HepG2 (cell line): ENCODE data around the gene USP30. TPM values are rescaled to one million over a fixed set of nuclear protein-coding genes. Genes with fewer than 3 reads are reported as not detected.

Experiments used
- AGO1 ChIP-seq: fragments of 200-400 bp; formaldehyde crosslinking; IDR thresholded peaks from 2 replicates; pipeline ENCODE4 v1.6.1; 2017; ENCODE audit warnings: mild to moderate bottlenecking, low read depth, low read length, moderate library complexity; ENCODE audit not compliant: poor library complexity, severe bottlenecking
- ASH2L ChIP-seq: fragments of 300-600, 200-600 bp; sonication (generic); IDR thresholded peaks from 2 replicates; pipeline ENCODE4 v1.7.0; 2017; ENCODE audit warnings: low read depth, mild to moderate bottlenecking, moderate library complexity, mixed read lengths, low read length; ENCODE audit not compliant: insufficient read length
- ETV6 ChIP-seq: sonication (generic); formaldehyde crosslinking; conservative IDR thresholded peaks from 2 replicates; pipeline ENCODE4 v1.4.0; 2020; ENCODE audit warnings: missing genetic modification reagents
- FOXA1 ChIP-seq, 2 experiments: fragments of 450-650 bp in 1 of 2; sonication (generic) in 1 of 2; formaldehyde crosslinking in 1 of 2; IDR thresholded peaks; 2 replicates each; pipeline versions ENCODE4 v1.4.0 to v1.6.1; 2016 to 2020; ENCODE audit warnings: missing genetic modification reagents in 1 of 2
- KLF6 ChIP-seq: IDR thresholded peaks from 2 replicates; pipeline ENCODE4 v1.8.0; 2016; ENCODE audit warnings: missing biosample characterization, missing genetic modification reagents
- PITX1 ChIP-seq: sonication (generic); formaldehyde crosslinking; IDR thresholded peaks from 2 replicates; pipeline ENCODE4 v1.5.1; 2020; ENCODE audit warnings: mild to moderate bottlenecking, missing genetic modification reagents
- RBM22 ChIP-seq: fragments of 200-400 bp; formaldehyde crosslinking; optimal IDR thresholded peaks from 2 replicates; pipeline ENCODE3; 2017; ENCODE audit warnings: mild to moderate bottlenecking, low read length, moderate library complexity
- REXO4 ChIP-seq: sonication (generic); formaldehyde crosslinking; IDR thresholded peaks from 2 replicates; pipeline ENCODE4 v1.8.0; 2022; ENCODE audit warnings: missing genetic modification reagents, mild to moderate bottlenecking, borderline replicate concordance
- ZBTB42 ChIP-seq: sonication (generic); formaldehyde crosslinking; IDR thresholded peaks from 2 replicates; pipeline ENCODE4 v1.5.0; 2020; ENCODE audit warnings: mild to moderate bottlenecking, missing genetic modification reagents
- ZNF225 ChIP-seq: sonication (generic); formaldehyde crosslinking; IDR thresholded peaks from 2 replicates; pipeline ENCODE4 v1.4.0; 2020; ENCODE audit warnings: mild to moderate bottlenecking, missing genetic modification reagents
- ZNF24 ChIP-seq: fragments of 450-650 bp; IDR thresholded peaks from 2 replicates; pipeline ENCODE4 v1.6.1; 2017; ENCODE audit warnings: antibody characterized with exemption, mild to moderate bottlenecking
- polyA plus RNA-seq, 8 experiments: library from polyadenylated mRNA; depleted of rRNA in 3 of 8; stranded (reverse) in 7 of 8; unstranded in 1 of 8; fragments of >200 nt; fragmentation: Illumina TruSeq in 4 of 8; extraction: Trizol in 4 of 8; gene quantifications; 2 replicates each; pipeline versions ENCODE4 v1.2.1 to v1.2.3, GENCODE V29; 2011 to 2016; ENCODE audit warnings: low read depth in 4 of 8, missing spikeins in 1 of 8, mixed read lengths in 1 of 8; ENCODE audit not compliant: insufficient read depth in 1 of 8
- total RNA-seq, 5 experiments: library from RNA; depleted of rRNA; stranded (reverse); fragments of >200 nt; fragmentation: Illumina TruSeq; extraction: Trizol; gene quantifications; 2 replicates each; pipeline ENCODE4 v1.2.3, GENCODE V29; 2016; ENCODE audit warnings: low read depth in 1 of 5
- TF ChIP-seq, protein P1 (sequence below), 2 experiments: sonication (generic) in 1 of 2; formaldehyde crosslinking in 1 of 2; IDR thresholded peaks; 2 replicates each; pipeline versions ENCODE4 v1.6.1 to v1.9.0; 2014 to 2022; ENCODE audit warnings: antibody characterized with exemption in 1 of 2, borderline replicate concordance in 1 of 2, inconsistent platforms in 1 of 2, low read depth in 1 of 2, missing genetic modification reagents in 1 of 2
- TF ChIP-seq, protein P2 (sequence below): sonication (generic); formaldehyde crosslinking; conservative IDR thresholded peaks from 2 replicates; pipeline ENCODE4 v1.4.0; 2020; ENCODE audit warnings: mild to moderate bottlenecking, missing genetic modification reagents, moderate library complexity
- TF ChIP-seq, protein P3 (sequence below): sonication (generic); IDR thresholded peaks from 2 replicates; pipeline ENCODE4 v1.6.1; 2016; ENCODE audit warnings: low read depth, borderline replicate concordance
- TF ChIP-seq, protein P4 (sequence below): sonication (generic); formaldehyde crosslinking; IDR thresholded peaks from 2 replicates; pipeline ENCODE4 v1.4.0; 2020; ENCODE audit warnings: missing genetic modification reagents

The USP30 gene
- total and polyA plus RNA-seq, 2 of the 13 experiments (the other 11 are each of a cell fraction or from before 2014, with no cell fraction given): 11.2 to 20.8 TPM

DNA sequence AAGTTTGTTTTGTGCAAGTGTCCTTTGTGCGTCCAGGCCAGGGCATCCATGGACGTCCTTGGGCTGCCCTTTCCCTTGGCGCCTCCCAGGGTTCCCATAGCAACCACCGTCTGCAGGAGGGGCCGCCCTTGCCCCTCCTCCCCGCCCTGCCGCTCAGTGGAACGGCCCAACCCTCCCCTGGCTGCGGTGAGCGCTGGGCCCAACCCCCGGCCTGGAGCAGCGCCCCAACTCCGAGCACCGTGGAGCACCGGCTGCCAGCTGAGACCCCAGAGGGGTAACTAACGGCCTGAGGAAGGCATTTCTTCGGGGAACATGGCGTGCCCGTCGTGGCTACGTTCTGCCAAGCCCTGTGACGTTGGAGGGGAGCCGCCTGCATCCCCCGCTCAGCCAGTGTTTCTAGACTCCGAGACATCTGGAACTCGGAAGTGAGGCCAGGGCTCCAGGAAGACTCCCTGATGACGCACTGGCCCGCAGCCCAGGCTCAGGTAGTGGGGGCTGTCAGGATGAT lies 58.7 kb downstream of the USP30 start (continued):
- TF ChIP-seq, protein P1, sequence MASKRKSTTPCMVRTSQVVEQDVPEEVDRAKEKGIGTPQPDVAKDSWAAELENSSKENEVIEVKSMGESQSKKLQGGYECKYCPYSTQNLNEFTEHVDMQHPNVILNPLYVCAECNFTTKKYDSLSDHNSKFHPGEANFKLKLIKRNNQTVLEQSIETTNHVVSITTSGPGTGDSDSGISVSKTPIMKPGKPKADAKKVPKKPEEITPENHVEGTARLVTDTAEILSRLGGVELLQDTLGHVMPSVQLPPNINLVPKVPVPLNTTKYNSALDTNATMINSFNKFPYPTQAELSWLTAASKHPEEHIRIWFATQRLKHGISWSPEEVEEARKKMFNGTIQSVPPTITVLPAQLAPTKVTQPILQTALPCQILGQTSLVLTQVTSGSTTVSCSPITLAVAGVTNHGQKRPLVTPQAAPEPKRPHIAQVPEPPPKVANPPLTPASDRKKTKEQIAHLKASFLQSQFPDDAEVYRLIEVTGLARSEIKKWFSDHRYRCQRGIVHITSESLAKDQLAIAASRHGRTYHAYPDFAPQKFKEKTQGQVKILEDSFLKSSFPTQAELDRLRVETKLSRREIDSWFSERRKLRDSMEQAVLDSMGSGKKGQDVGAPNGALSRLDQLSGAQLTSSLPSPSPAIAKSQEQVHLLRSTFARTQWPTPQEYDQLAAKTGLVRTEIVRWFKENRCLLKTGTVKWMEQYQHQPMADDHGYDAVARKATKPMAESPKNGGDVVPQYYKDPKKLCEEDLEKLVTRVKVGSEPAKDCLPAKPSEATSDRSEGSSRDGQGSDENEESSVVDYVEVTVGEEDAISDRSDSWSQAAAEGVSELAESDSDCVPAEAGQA (IDR thresholded peaks at IDR 0.05; ENCODE audit: low read depth): peak; percentile 69; the same call in 1 of the 2 replicates
- TF ChIP-seq, protein P1 (CRISPR knock-in tag; IDR thresholded peaks at IDR 0.05; ENCODE audit: borderline replicate concordance): no peak
- peak; percentile 51 for TF ChIP-seq AGO1
- TF ChIP-seq ZBTB42 (CRISPR knock-in tag): peak; percentile 86
- TF ChIP-seq FOXA1 (IDR thresholded peaks at IDR 0.05): no peak
- TF ChIP-seq FOXA1 (CRISPR knock-in tag; IDR thresholded peaks at IDR 0.05): no peak
- TF ChIP-seq REXO4 (CRISPR knock-in tag): no peak
- TF ChIP-seq KLF6 (CRISPR knock-in tag): peak; percentile 59; the same call in 1 of the 2 replicates
- peak; percentile 65; the same call in 1 of the 2 replicates for TF ChIP-seq ETV6
- TF ChIP-seq RBM22: peak; percentile 83
- TF ChIP-seq PITX1 (CRISPR knock-in tag): peak; percentile 16; the same call in 1 of the 2 replicates
- TF ChIP-seq, protein P2, sequence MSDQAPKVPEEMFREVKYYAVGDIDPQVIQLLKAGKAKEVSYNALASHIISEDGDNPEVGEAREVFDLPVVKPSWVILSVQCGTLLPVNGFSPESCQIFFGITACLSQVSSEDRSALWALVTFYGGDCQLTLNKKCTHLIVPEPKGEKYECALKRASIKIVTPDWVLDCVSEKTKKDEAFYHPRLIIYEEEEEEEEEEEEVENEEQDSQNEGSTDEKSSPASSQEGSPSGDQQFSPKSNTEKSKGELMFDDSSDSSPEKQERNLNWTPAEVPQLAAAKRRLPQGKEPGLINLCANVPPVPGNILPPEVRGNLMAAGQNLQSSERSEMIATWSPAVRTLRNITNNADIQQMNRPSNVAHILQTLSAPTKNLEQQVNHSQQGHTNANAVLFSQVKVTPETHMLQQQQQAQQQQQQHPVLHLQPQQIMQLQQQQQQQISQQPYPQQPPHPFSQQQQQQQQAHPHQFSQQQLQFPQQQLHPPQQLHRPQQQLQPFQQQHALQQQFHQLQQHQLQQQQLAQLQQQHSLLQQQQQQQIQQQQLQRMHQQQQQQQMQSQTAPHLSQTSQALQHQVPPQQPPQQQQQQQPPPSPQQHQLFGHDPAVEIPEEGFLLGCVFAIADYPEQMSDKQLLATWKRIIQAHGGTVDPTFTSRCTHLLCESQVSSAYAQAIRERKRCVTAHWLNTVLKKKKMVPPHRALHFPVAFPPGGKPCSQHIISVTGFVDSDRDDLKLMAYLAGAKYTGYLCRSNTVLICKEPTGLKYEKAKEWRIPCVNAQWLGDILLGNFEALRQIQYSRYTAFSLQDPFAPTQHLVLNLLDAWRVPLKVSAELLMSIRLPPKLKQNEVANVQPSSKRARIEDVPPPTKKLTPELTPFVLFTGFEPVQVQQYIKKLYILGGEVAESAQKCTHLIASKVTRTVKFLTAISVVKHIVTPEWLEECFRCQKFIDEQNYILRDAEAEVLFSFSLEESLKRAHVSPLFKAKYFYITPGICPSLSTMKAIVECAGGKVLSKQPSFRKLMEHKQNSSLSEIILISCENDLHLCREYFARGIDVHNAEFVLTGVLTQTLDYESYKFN (CRISPR knock-in tag): peak; percentile 65
- TF ChIP-seq ZNF24: no peak
- TF ChIP-seq ASH2L: peak; percentile 69
- TF ChIP-seq ZNF225: no peak; the same call in 1 of the 2 replicates
- TF ChIP-seq, protein P3, sequence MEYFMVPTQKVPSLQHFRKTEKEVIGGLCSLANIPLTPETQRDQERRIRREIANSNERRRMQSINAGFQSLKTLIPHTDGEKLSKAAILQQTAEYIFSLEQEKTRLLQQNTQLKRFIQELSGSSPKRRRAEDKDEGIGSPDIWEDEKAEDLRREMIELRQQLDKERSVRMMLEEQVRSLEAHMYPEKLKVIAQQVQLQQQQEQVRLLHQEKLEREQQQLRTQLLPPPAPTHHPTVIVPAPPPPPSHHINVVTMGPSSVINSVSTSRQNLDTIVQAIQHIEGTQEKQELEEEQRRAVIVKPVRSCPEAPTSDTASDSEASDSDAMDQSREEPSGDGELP: peak; percentile 71; the same call in 1 of the 2 replicates
- TF ChIP-seq, protein P4, sequence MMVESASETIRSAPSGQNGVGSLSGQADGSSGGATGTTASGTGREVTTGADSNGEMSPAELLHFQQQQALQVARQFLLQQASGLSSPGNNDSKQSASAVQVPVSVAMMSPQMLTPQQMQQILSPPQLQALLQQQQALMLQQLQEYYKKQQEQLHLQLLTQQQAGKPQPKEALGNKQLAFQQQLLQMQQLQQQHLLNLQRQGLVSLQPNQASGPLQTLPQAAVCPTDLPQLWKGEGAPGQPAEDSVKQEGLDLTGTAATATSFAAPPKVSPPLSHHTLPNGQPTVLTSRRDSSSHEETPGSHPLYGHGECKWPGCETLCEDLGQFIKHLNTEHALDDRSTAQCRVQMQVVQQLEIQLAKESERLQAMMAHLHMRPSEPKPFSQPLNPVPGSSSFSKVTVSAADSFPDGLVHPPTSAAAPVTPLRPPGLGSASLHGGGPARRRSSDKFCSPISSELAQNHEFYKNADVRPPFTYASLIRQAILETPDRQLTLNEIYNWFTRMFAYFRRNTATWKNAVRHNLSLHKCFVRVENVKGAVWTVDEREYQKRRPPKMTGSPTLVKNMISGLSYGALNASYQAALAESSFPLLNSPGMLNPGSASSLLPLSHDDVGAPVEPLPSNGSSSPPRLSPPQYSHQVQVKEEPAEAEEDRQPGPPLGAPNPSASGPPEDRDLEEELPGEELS (CRISPR knock-in tag): no peak
